Stimulated activated CD8-positive, alpha-beta memory T cell treated with anti-CD3 and anti-CD28 coated beads, Interleukin-7, amount 100 ng/mL, for 24 hours (primary cell): Measurements from ENCODE around the gene EGFLAM.

Source experiments
- DNase-seq: peaks from one replicate; pipeline ENCODE4 v3.0.0-alpha.2; 2020; ENCODE audit warnings: low read depth

The EGFLAM gene

GRCh38 chr5:38258319-38259061, at the start of gene EGFLAM:
Gene EGFLAM, plus strand, starts transcription at chr5:38258559. Its CDS starts 196 bp downstream, at chr5:38258755.
- no peak for DNase-seq

DNA sequence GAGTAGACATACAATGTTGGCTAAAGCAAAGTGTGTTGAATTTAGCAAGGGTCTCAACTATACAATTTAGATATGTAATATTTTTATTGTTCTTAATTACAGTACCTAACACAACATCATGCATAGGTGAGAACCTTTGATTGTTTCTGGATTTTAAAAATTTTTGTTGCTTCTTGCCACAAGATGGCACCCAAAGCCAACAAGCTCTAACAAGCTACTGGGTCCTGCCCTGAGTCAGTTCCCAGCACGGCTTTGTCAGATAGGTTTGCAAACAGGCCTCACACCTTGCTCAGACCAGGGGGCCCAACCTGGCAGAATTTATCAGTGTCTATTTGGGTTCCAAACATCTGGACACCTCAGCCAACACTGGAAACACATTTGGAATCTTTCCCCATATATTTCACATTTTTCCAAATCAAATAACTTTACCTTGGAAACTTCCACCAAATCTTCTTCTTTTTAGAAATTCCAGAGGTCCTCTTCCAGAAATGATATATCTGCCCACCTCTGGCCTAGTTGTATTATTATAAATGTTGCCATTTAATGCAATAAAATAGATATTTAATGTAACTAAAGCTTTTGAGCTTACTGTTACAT, 49.5 kb upstream of the EGFLAM start:
- DNase-seq: no peak

DNA sequence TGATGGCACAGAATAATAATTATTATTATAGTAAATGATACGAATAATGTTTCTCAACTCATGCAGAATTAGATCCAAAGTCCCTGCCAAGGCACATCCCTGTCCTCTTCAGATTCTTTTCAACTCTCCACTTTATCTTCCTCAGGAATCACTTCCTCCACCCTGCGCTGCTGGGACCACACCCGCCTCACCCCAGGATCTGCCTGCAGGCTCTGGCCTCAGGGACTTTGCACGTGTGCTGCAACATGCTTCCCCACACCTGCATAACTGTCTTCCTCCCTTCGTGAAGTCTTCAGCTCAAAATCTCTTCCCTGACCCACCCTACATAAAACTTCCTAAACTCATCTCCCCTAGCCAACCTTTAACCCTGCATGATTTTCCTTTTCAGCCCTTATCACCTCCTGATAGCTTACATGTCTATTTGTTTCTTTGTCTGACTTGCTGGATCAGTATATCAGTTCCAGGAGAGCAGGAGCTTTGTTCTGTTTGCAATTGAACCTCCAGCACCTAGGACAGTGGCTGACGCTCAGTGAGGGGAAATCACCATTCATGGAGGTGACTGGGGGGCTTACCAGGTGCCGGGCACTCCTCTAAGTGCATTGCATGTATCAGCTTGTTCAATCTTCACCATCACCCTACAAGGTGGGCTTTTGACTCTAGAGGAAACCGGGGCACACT, 47.5 kb upstream of the EGFLAM start:
- no peak for DNase-seq

DNA sequence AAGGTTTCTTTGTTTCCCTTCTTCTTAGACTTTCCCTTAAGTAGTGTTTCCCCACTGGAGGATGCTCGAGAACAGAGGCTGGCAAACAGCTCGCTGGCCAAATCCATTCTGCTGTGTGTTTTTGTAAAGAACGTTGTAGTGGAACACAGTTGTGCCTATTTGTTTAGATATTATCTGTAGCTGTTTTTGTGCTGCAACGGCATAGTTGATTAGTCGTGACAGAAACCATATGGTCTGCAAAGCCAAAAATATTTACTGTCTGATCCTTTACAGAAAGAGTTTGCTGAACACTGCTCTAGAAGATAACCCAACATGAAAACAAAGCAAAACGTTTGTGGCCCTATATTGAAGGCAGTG, 47.0 kb upstream of the EGFLAM start:
- no peak for DNase-seq

GRCh38 chr5:38212307-38212706, 46.1 kb upstream of the EGFLAM start:
- no peak for DNase-seq

DNA sequence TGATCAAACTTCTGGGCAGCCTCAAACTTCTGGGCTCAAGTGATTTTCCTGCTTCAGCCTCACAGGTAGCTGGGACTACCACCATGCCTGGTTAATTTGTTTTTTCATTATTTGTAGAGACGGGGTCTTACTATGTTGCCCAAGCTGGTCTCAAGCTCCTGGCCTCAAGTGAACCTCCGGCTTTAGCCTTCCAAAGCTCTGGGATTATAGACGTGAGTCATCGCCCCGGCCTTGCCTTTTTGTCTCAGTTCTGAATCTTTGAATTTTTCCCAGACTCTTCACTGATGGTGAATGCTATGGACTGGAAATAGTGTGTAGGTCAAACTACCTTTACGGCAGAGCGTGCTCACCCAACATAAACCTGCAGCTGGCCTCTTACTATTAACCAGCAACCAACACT, 32.3 kb upstream of the EGFLAM start:
- no peak for DNase-seq

GRCh38 chr5:38228914-38229313, 29.4 kb upstream of the EGFLAM start:
- DNase-seq: no peak

- no peak for DNase-seq
These were observed 23.6 kb upstream of the EGFLAM start for GRCh38 chr5:38234737-38235136.

DNA sequence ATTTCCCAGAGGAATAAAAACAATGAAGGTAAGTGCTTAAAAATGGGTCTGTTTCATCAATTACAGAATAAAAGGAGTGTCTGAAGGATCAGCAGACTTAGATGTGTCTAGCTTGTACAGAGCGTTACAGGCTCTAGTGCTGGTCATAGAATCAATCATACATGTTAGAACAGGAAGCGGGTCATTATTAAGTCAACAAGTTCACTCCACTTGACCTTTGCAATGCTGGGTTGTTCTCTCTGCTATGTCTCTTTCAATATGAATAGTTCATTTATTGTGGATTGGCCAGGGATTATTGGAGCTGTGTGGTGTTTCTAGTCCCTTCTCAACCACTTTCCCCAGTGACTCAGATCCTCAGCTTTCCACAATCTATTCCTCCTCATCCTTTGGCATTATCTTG, 20.7 kb upstream of the EGFLAM start:
- DNase-seq: no peak

GRCh38 chr5:38240212-38240611, 18.1 kb upstream of the EGFLAM start:
- DNase-seq: no peak

DNA sequence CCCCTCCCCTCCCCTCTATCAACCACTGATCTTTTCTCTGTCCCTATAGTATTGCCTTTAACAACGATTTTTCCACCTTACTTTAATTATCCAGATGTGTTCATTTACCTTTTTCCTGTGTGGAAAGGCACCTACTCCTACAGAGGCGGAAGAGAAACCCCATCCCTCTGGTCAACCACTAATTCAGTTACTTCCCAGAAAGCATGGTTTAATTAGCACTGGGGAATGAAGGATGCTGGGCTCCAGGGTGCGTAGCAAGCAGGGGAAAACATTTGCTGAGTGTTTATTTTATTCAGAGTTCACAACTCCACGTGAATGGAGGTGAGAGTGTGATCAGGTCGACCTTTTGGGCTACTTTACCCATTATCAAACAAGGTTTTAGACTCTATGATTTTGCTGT, 16.7 kb upstream of the EGFLAM start:
- DNase-seq: no peak

GRCh38 chr5:38245307-38245706, 13.1 kb upstream of the EGFLAM start:
- no peak for DNase-seq

- DNase-seq: no peak
These were observed 9.1 kb upstream of the EGFLAM start for GRCh38 chr5:38249301-38249700.

DNA sequence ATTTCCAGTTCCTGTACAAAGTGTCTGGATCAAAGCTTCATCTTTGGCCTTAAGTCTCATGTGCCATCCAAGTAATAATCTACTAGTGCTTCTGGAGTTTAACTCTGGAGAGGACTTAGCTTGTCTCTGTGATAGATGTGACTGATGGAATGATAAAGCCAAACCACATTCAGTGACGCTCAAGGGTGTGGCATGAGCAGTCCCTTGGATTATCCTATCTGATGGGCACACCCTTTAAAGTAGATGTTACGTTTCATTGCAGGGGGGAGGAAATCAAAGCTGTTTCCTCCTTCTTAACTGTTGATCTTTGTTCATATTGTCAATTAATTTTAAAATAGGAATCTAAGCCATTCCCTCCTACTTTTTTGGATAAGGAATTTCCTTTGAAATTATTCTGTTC, 8.5 kb upstream of the EGFLAM start:
- DNase-seq: no peak

DNA sequence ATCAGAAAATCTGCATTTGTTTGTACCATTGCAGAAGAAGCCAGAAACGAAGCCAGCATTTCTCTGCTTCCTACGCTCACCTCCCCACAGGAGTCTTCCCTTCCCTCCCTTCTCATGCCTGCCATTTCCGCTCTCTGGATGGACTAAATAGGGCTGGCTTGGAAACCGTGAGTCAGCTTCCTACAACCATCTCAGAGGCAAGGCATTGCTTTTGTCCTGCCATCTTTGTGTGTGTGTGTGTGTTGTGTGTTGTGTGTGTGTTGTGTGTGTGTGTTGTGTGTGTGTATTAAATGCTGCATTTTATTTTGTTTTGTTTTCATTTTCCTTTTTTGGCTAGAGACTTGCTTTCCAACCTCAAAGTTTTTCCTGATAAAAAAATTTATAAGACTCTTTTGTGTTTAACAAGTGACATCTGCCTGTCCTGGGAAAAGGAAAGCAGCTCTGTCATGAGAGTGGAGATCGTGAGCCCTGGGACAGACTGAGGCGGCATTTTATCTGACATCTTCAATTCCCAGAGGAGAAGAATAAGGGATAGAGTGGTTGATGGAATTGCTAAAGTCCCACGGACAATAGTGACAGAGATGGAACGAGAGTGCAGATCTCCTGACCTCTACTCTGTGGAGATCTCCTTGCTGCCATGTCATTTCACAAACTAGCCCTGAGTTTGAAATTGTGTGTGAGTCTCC, 7.5 kb upstream of the EGFLAM start:
- no peak for DNase-seq

DNA sequence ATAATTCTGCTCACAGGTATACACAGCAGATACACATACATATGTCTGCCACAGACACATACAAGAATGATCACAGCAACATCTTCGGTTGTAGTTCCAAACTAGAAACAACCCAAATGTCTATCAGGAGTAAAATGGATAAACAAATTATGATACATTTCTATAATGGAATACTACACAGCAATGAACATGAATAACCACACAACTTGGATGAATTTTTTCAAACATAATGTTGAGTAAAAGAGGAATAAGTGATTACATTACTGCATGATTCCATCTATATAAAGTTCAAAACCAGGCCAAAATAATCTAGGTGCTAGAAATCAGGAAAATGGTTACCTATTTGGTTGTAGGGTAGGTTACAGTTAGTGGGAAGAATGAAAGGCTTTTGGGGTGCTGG, 4.6 kb upstream of the EGFLAM start:
- no peak for DNase-seq

GRCh38 chr5:38257308-38258041, 884 bp upstream of the EGFLAM start:
- no peak for DNase-seq

GRCh38 chr5:38258042-38258318, 379 bp upstream of the EGFLAM start:
- DNase-seq: no peak

DNA sequence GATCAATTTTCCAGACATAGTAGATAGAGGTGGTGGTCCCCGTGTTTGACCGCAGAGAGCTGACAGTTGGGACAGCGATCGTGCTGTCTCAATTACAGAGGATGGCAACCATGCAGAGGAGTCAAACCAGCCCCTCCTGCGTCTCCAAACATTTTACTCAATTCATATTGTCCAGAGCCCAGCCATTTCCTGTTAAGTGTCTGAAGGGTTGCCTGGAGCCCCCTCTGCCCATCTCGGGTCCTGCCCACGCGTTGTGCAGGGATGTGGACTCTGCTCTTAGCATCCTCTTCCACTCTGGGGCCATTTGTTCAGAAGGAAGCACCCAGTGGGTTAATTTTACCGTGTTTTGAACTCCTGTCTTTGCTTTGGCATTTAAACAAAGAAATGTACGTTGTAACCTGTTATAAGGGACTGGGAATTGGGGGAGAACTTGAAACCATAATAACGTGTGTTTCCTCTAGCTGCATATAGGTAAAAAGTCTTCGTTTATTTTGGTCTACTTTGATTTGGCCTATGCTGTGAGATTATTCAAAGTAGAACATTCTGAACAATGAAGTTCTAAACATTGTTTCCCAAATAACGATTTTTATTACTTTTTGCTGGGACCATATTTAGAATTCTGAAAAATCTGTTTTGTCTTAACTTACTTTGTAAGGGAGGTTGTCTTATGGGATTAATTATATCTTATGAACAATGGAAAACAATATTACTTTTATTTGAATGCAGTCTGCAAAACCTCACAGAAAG, 876 bp downstream of the EGFLAM start:
- DNase-seq: no peak

DNA sequence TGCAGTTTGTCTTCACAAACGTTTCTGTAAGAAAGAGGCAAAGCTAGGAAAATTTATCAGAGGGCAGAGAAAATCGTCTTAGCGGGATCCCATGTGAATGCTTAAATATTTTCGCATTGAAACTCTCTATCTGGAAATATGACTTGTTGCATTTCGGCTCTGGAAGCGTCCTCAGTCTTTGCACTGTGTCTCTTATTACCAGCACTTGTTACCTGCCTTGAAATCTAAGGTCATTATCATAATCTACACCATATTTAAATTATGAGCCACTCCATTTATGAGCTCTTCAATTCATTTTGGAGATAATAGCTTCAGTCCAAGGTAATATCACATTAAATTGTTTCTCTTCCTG, 1.4 kb downstream of the EGFLAM start:
- no peak for DNase-seq

DNA sequence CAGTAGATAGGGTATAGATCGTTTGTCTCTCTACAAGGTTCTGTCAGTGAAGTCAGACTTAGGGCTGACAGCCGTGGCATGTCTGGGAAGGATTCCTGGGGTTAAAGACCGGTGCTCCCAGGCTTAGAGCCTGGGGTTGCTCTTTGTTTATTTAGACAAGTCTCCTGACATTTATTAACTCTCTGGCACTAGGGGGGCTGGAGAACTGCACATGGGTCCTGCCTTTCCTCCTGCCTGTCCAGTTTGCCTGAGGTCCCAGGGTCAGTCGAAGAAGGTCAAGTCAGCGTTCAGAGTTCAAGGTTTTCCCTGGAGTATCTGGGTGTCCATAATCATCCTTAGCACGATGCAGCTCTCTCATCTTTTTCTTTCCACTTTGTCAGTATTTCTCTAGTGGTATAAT, 5.6 kb downstream of the EGFLAM start:
- no peak for DNase-seq
